Measurements from ENCODE around the gene ELOB. TPM values are rescaled to one million over a fixed set of nuclear protein-coding genes. Genes with fewer than 3 reads are reported as not detected.

The ELOB gene
- total RNA-seq, 1 donor from 2014 or later, result 183 TPM

- DNase-seq, result no peak
- Mint-ChIP-seq H3K27me3 (ENCODE audit: unreplicated experiment) (peaks cover 15% of the 10 kb centered on the region), H3K4me1 (ENCODE audit: low read depth, unreplicated experiment) (peaks cover 17% of the 10 kb centered on the region), H3K4me3 (ENCODE audit: unreplicated experiment) (no peak overlapping the region), H3K36me3 (ENCODE audit: unreplicated experiment) (no peaks in the 10 kb centered on the region), H3K27ac (ENCODE audit: unreplicated experiment) (peak overlapping the region; percentile 99), H3K9me3 (ENCODE audit: unreplicated experiment) (peaks cover 16% of the 10 kb centered on the region)
- no peak for TF ChIP-seq CTCF (IDR thresholded peaks at IDR 0.05; ENCODE audit: partially characterized antibody, unreplicated experiment)
These were observed 27.1 kb downstream of the ELOB start for GRCh38 chr16:2749936-2750335.

GRCh38 chr16:2749476-2749875, 27.6 kb downstream of the ELOB start:
- H3K36me3 Mint-ChIP-seq (ENCODE audit: unreplicated experiment), result no peaks in the 10 kb centered on the region
- peak overlapping the region; percentile 0 for H3K27ac Mint-ChIP-seq (ENCODE audit: unreplicated experiment)
- no peak for TF ChIP-seq CTCF (IDR thresholded peaks at IDR 0.05; ENCODE audit: partially characterized antibody, unreplicated experiment)
- peaks cover 14% of the 10 kb centered on the region for H3K27me3 Mint-ChIP-seq (ENCODE audit: unreplicated experiment)
- DNase-seq, result no peak
- H3K4me3 Mint-ChIP-seq (ENCODE audit: unreplicated experiment), result no peak overlapping the region
- H3K4me1 Mint-ChIP-seq (ENCODE audit: low read depth, unreplicated experiment), result peaks cover 14% of the 10 kb centered on the region
- H3K9me3 Mint-ChIP-seq (ENCODE audit: unreplicated experiment), result peaks cover 16% of the 10 kb centered on the region

- H3K27ac Mint-ChIP-seq (ENCODE audit: unreplicated experiment), result no peak overlapping the region
These were observed 28.2 kb downstream of the ELOB start for GRCh38 chr16:2748757-2749455.

DNA sequence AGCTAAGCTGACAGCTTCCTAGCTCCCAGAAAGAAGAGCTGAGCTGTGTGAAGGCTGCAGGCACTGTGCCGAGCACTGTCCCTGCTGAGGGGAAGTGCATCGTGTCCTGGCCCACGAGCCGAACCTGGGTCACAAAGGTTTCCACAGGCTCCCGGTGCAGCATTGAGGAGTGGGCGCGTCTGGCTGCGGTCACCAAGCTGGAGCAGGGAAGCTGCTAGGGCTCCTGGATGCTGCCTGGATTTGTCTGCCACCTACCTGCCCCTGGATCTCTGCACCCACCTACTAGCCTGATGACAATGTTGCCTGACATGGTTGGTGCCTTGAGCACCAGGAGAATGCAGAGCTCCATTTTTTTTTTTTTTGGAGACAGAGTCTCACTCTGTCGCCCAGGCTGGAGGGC, 31.1 kb downstream of the ELOB start:
- DNase-seq, result no peak
- H3K36me3 Mint-ChIP-seq (ENCODE audit: unreplicated experiment), result no peaks in the 10 kb centered on the region
- peaks cover under 1% of the 10 kb centered on the region for H3K27me3 Mint-ChIP-seq (ENCODE audit: unreplicated experiment)
- peaks cover 3% of the 10 kb centered on the region for H3K9me3 Mint-ChIP-seq (ENCODE audit: unreplicated experiment)
- peaks cover 6% of the 10 kb centered on the region for H3K4me1 Mint-ChIP-seq (ENCODE audit: low read depth, unreplicated experiment)
- no peak overlapping the region for H3K27ac Mint-ChIP-seq (ENCODE audit: unreplicated experiment)
- H3K4me3 Mint-ChIP-seq (ENCODE audit: unreplicated experiment), result no peak overlapping the region
- no peak for TF ChIP-seq CTCF (IDR thresholded peaks at IDR 0.05; ENCODE audit: partially characterized antibody, unreplicated experiment)

More at GRCh38 chr16:2748757-2749455, 28.2 kb downstream of the ELOB start:
- DNase-seq, result no peak
- TF ChIP-seq CTCF (IDR thresholded peaks at IDR 0.05; ENCODE audit: partially characterized antibody, unreplicated experiment), result no peak
- no peaks in the 10 kb centered on the region for H3K36me3 Mint-ChIP-seq (ENCODE audit: unreplicated experiment)
- H3K27me3 Mint-ChIP-seq (ENCODE audit: unreplicated experiment), result peaks cover 12% of the 10 kb centered on the region
- H3K4me1 Mint-ChIP-seq (ENCODE audit: low read depth, unreplicated experiment), result peaks cover 8% of the 10 kb centered on the region
- no peak overlapping the region for H3K4me3 Mint-ChIP-seq (ENCODE audit: unreplicated experiment)
- H3K9me3 Mint-ChIP-seq (ENCODE audit: unreplicated experiment), result peaks cover 15% of the 10 kb centered on the region

DNA sequence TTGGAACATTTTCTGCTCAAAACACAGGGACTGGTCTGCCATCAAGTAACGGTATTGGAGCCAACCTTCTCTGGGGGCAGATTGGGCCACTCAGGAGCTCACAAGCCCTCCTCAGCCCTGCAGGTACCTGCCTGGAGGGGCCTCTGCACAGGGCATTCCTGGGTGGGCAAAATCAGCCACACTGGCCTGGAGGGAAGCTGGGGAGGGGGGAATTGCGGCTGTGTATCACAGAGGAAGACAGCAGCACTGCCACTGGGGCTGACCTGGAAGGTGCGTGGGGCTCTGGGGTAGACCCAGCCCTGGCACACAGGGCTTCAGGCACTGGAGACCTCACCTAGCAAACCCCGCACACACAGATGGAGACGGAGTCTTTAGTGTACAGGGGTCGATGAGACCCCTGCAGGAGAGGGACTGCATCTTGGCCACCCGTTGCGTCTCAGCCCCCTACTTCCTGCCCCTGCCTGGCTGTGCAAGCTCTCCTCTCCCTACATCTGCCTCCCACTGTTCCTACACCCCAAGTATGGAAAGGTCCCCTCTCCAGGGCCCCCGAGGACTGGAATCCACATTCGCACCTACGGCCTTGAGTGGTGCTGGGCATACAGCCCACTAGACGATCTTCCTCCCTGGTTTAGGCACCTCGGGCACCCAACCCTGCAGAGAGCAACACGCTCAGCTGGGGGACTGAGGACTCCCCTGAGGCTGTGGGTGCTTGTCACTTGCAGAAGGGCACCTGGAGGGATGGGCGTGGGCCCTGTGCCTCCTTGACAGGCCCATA, 31.8 kb downstream of the ELOB start:
- Mint-ChIP-seq H3K9me3 (ENCODE audit: unreplicated experiment) (peaks cover 3% of the 10 kb centered on the region), H3K4me1 (ENCODE audit: low read depth, unreplicated experiment) (peaks cover 7% of the 10 kb centered on the region), H3K4me3 (ENCODE audit: unreplicated experiment) (no peak overlapping the region), H3K27ac (ENCODE audit: unreplicated experiment) (no peak overlapping the region), H3K27me3 (ENCODE audit: unreplicated experiment) (no peaks in the 10 kb centered on the region), H3K36me3 (ENCODE audit: unreplicated experiment) (no peaks in the 10 kb centered on the region)
- TF ChIP-seq CTCF (IDR thresholded peaks at IDR 0.05; ENCODE audit: partially characterized antibody, unreplicated experiment), result no peak
- DNase-seq, result no peak
